SK-N-SH treated with all-trans-retinoic acid at 6 μM for 48 hours (cell line): ENCODE data around the gene SPG7.

Source experiments
- ATAC-seq: fragments of 200-7000 bp; cut with Tn5 transposase; 3 replicates; pipeline ENCODE4 v1.9.1; 2020; ENCODE audit warnings: mild to moderate bottlenecking, moderate library complexity
- ARNTL ChIP-seq: fragments of 450-650 bp; formaldehyde crosslinking; IDR thresholded peaks from 2 replicates; pipeline ENCODE4 v1.5.0; 2020; ENCODE audit warnings: low read depth, mild to moderate bottlenecking, moderate library complexity, borderline replicate concordance
- BACH2 ChIP-seq: fragments of 250-450 bp; sonication (Bioruptor Pico); IDR thresholded peaks from 2 replicates; pipeline ENCODE4 v1.9.0; 2021; ENCODE audit warnings: mild to moderate bottlenecking, borderline replicate concordance
- CREB5 ChIP-seq: fragments of 250-450 bp; sonication (Bioruptor Pico); IDR thresholded peaks from 2 replicates; pipeline ENCODE4 v1.5.1; 2020; ENCODE audit warnings: low read depth, mild to moderate bottlenecking, moderate library complexity
- CSDC2 ChIP-seq: fragments of 250-450 bp; sonication (Bioruptor Pico); IDR thresholded peaks from 2 replicates; pipeline ENCODE4 v1.5.0; 2020; ENCODE audit warnings: mild to moderate bottlenecking, moderate library complexity
- ESRRG ChIP-seq: fragments of 250-450 bp; sonication (Bioruptor Pico); IDR thresholded peaks from 2 replicates; pipeline ENCODE4 v1.6.1; 2021; ENCODE audit warnings: mild to moderate bottlenecking
- GLIS3 ChIP-seq: fragments of 250-450 bp; sonication (Bioruptor Pico); IDR thresholded peaks from 2 replicates; pipeline ENCODE4 v1.5.0; 2020; ENCODE audit warnings: mild to moderate bottlenecking, moderate library complexity
- ISL1 ChIP-seq: fragments of 250-450 bp; sonication (Bioruptor Pico); IDR thresholded peaks from 2 replicates; pipeline ENCODE4 v2.1.2; 2022; ENCODE audit warnings: mild to moderate bottlenecking, moderate library complexity
- OSR1 ChIP-seq: fragments of 250-450 bp; sonication (Bioruptor Pico); IDR thresholded peaks from 2 replicates; pipeline ENCODE4 v1.8.0; 2022; ENCODE audit warnings: moderate library complexity, mild to moderate bottlenecking, inconsistent platforms
- POU6F1 ChIP-seq: fragments of 250-450 bp; sonication (Bioruptor Pico); IDR thresholded peaks from 2 replicates; pipeline ENCODE4 v1.8.0; 2021; ENCODE audit warnings: low read depth, mild to moderate bottlenecking, moderate library complexity, borderline replicate concordance
- PPARA ChIP-seq: fragments of 250-450 bp; sonication (Bioruptor Pico); IDR thresholded peaks from 2 replicates; pipeline ENCODE4 v1.5.0; 2020; ENCODE audit warnings: mild to moderate bottlenecking, borderline replicate concordance
- RARB ChIP-seq: fragments of 250-450 bp; sonication (Bioruptor Pico); IDR thresholded peaks from 2 replicates; pipeline ENCODE4 v1.8.0; 2021; ENCODE audit warnings: mild to moderate bottlenecking, moderate library complexity
- SNAI2 ChIP-seq: fragments of 250-450 bp; sonication (Bioruptor Pico); IDR thresholded peaks from 2 replicates; pipeline ENCODE4 v1.5.0; 2020; ENCODE audit warnings: mild to moderate bottlenecking, moderate library complexity
- TCF4 ChIP-seq: fragments of 250-450 bp; sonication (Bioruptor Pico); IDR thresholded peaks from 2 replicates; pipeline ENCODE4 v1.8.0; 2021; ENCODE audit warnings: mild to moderate bottlenecking, moderate library complexity, borderline replicate concordance
- TOX ChIP-seq: fragments of 250-450 bp; sonication (Bioruptor Pico); IDR thresholded peaks from 2 replicates; pipeline ENCODE4 v1.8.0; 2021; ENCODE audit warnings: mild to moderate bottlenecking, moderate library complexity, borderline replicate concordance
- ZC3H10 ChIP-seq: fragments of 250-450 bp; sonication (Bioruptor Pico); IDR thresholded peaks from 2 replicates; pipeline ENCODE4 v1.5.1; 2021; ENCODE audit warnings: mild to moderate bottlenecking, moderate library complexity
- ZFP3 ChIP-seq: fragments of 250-450 bp; sonication (Bioruptor Pico); IDR thresholded peaks from 2 replicates; pipeline ENCODE4 v1.5.0; 2020; ENCODE audit warnings: mild to moderate bottlenecking, moderate library complexity
- ZFP30 ChIP-seq: fragments of 450-650 bp; formaldehyde crosslinking; IDR thresholded peaks from 2 replicates; pipeline ENCODE4 v1.5.0; 2022; ENCODE audit warnings: mild to moderate bottlenecking, moderate library complexity
- ZNF565 ChIP-seq: fragments of 450-650 bp; formaldehyde crosslinking; conservative IDR thresholded peaks from 2 replicates; pipeline ENCODE4 v1.5.0; 2020; ENCODE audit warnings: low read depth, mild to moderate bottlenecking, moderate library complexity
- ZNF70 ChIP-seq: fragments of 450-650 bp; formaldehyde crosslinking; IDR thresholded peaks from 2 replicates; pipeline ENCODE4 v1.5.0; 2020; ENCODE audit warnings: mild to moderate bottlenecking, moderate library complexity
- TF ChIP-seq, protein P1 (sequence below): fragments of 250-450 bp; sonication (Bioruptor Pico); IDR thresholded peaks from 2 replicates; pipeline ENCODE4 v1.5.0; 2020; ENCODE audit warnings: mild to moderate bottlenecking, moderate library complexity
- TF ChIP-seq, protein P2 (sequence below): fragments of 250-450 bp; sonication (Bioruptor Pico); IDR thresholded peaks from 2 replicates; pipeline ENCODE4 v1.8.0; 2020; ENCODE audit warnings: mild to moderate bottlenecking, moderate library complexity, borderline replicate concordance

Gene SPG7

GRCh38 chr16:89552913-89553312 is 44.7 kb downstream of the SPG7 start:
- TF ChIP-seq ZNF565 (CRISPR knock-in tag) (no peak), ZFP3 (CRISPR knock-in tag) (no peak), PPARA (CRISPR knock-in tag) (no peak), ZNF70 (CRISPR knock-in tag) (no peak), ISL1 (CRISPR knock-in tag) (no peak), CREB5 (CRISPR knock-in tag) (no peak), GLIS3 (CRISPR knock-in tag) (no peak)
- TF ChIP-seq, protein P1, sequence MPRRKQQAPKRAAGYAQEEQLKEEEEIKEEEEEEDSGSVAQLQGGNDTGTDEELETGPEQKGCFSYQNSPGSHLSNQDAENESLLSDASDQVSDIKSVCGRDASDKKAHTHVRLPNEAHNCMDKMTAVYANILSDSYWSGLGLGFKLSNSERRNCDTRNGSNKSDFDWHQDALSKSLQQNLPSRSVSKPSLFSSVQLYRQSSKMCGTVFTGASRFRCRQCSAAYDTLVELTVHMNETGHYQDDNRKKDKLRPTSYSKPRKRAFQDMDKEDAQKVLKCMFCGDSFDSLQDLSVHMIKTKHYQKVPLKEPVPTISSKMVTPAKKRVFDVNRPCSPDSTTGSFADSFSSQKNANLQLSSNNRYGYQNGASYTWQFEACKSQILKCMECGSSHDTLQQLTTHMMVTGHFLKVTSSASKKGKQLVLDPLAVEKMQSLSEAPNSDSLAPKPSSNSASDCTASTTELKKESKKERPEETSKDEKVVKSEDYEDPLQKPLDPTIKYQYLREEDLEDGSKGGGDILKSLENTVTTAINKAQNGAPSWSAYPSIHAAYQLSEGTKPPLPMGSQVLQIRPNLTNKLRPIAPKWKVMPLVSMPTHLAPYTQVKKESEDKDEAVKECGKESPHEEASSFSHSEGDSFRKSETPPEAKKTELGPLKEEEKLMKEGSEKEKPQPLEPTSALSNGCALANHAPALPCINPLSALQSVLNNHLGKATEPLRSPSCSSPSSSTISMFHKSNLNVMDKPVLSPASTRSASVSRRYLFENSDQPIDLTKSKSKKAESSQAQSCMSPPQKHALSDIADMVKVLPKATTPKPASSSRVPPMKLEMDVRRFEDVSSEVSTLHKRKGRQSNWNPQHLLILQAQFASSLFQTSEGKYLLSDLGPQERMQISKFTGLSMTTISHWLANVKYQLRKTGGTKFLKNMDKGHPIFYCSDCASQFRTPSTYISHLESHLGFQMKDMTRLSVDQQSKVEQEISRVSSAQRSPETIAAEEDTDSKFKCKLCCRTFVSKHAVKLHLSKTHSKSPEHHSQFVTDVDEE (CRISPR knock-in tag): no peak
- ATAC-seq: no peak

DNA sequence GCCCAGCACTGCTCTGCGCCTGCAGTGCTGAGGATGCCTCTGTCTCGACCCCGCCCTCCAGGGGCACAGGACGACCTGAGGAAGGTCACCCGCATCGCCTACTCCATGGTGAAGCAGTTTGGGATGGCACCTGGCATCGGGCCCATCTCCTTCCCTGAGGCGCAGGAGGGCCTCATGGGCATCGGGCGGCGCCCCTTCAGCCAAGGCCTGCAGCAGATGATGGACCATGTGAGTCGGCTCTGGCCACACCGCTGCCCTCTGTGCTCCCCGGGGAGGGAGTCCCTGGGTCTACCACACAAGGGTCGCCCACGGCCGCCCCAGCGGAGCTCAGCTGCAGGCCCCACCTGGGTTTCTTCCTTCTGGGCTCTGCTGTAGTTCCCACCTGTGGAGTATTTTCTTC is 45.5 kb downstream of the SPG7 start:
- TF ChIP-seq ESRRG (CRISPR knock-in tag): no peak

DNA sequence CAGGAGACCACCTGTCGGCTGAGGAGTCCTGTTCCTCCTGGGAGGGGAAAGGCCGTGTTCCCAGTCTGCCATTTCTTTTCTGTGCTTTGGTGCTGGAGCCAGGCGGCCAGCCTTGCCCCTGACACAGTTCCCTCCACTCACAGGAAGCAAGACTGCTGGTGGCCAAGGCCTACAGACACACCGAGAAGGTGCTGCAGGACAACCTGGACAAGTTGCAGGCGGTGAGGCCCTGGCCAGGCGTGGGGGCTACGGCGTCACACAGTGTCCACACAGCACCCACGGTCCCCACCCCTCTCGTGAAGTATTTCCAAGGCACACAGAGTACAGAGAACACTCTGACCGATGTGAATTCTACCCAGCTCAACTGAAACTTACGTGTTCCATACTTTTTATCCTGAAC is 46.1 kb downstream of the SPG7 start:
- ATAC-seq: no peak
- TF ChIP-seq RARB (no peak), ZC3H10 (CRISPR knock-in tag) (no peak), CSDC2 (CRISPR knock-in tag) (no peak), CREB5 (CRISPR knock-in tag) (no peak), ARNTL (no peak), ZFP30 (CRISPR knock-in tag) (no peak), SNAI2 (CRISPR knock-in tag) (no peak), GLIS3 (CRISPR knock-in tag) (no peak), TOX (CRISPR knock-in tag) (no peak)
- TF ChIP-seq, protein P1 (CRISPR knock-in tag): no peak

More for the DNA sequence above, 45.5 kb downstream of the SPG7 start:
- no peak for ATAC-seq

DNA sequence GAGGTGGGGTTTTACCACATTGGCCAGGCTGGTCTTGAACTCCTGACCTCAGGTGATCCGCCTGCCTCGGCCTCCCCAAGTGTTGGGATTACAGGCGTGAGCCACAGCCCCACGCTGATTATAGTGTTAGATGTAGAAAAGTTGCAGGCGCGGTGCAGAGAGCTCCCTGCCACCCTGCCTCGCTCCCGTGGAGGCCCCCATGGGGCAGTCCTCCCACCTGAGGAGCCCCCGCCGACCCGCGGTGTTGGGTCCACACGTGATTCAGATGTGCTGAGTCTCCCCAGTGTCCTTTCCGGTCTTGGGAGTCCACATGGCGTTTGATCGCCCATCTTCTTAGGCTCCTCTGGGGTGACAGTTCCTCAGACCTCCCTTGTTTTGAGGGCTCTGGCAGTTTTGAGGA is 47.1 kb downstream of the SPG7 start:
- ATAC-seq: no peak
- TF ChIP-seq TCF4: no peak
- TF ChIP-seq, protein P2, sequence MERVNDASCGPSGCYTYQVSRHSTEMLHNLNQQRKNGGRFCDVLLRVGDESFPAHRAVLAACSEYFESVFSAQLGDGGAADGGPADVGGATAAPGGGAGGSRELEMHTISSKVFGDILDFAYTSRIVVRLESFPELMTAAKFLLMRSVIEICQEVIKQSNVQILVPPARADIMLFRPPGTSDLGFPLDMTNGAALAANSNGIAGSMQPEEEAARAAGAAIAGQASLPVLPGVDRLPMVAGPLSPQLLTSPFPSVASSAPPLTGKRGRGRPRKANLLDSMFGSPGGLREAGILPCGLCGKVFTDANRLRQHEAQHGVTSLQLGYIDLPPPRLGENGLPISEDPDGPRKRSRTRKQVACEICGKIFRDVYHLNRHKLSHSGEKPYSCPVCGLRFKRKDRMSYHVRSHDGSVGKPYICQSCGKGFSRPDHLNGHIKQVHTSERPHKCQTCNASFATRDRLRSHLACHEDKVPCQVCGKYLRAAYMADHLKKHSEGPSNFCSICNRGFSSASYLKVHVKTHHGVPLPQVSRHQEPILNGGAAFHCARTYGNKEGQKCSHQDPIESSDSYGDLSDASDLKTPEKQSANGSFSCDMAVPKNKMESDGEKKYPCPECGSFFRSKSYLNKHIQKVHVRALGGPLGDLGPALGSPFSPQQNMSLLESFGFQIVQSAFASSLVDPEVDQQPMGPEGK: no peak
- no peak for TF ChIP-seq PPARA (CRISPR knock-in tag)
- TF ChIP-seq ESRRG (CRISPR knock-in tag): no peak
- TF ChIP-seq ZFP30 (CRISPR knock-in tag): no peak
- TF ChIP-seq BACH2 (CRISPR knock-in tag): no peak
- no peak for TF ChIP-seq SNAI2 (CRISPR knock-in tag)
- TF ChIP-seq POU6F1 (CRISPR knock-in tag): no peak
- TF ChIP-seq, protein P1 (CRISPR knock-in tag): no peak
- TF ChIP-seq OSR1 (CRISPR knock-in tag): no peak
- TF ChIP-seq ZFP3 (CRISPR knock-in tag): no peak
- TF ChIP-seq RARB: no peak
- no peak for TF ChIP-seq CSDC2 (CRISPR knock-in tag)
